Measurements from ENCODE around the gene AGBL4. TPM values are rescaled to one million over a fixed set of nuclear protein-coding genes. Genes with fewer than 3 reads are reported as not detected.
"Not testable (repeated sequence)": the region's sequence is repeated elsewhere in the genome, so short reads cannot be mapped to it uniquely, and the experiment has no call there.

AGBL4 gene
- polyA plus RNA-seq, 1 donor (not counting 4 experiments of a cell fraction or from before 2014, with no cell fraction given): not detected

- TF ChIP-seq EZH2 (IDR thresholded peaks at IDR 0.05; ENCODE audit: low read length): no peak
- no peak for TF ChIP-seq CTCF (optimal IDR thresholded peaks at IDR 0.05 in 1 of 3, IDR thresholded peaks at IDR 0.05 in 1 of 3, conservative IDR thresholded peaks at IDR 0.05 in 1 of 3; ENCODE audit: extremely low read depth in 1 of 3, insufficient read depth in 2 of 3, low read length in 3 of 3)
- FAIRE-seq: no peak
- Histone ChIP-seq H3K79me2 (ENCODE audit: control insufficient read depth, insufficient read depth, low read length) (no peaks in the 10 kb centered on the region), H3K27ac (ENCODE audit: control insufficient read depth, insufficient read depth, low read length) (no peak overlapping the region), H3K36me3 (ENCODE audit: control insufficient read depth in 2 of 2, extremely low read depth in 1 of 2, insufficient read depth in 2 of 2, low read length in 2 of 2) (no peaks in the 10 kb centered on the region), H3K4me2 (ENCODE audit: control insufficient read depth, extremely low read depth, insufficient read depth, low read depth, low read length) (no peak overlapping the region), H3K9me1 (ENCODE audit: control insufficient read depth, extremely low read depth, insufficient read depth, low read length) (no peaks in the 10 kb centered on the region), H3K4me1 (ENCODE audit: control insufficient read depth, extremely low read depth, insufficient read depth, low read length) (no peaks in the 10 kb centered on the region), H3K9ac (ENCODE audit: control insufficient read depth, extremely low read depth, insufficient read depth, low read length) (no peak overlapping the region), H3K4me3 (ENCODE audit: control insufficient read depth in 2 of 3, extremely low read depth in 1 of 3, insufficient read depth in 2 of 3, low read depth in 1 of 3, low read length in 3 of 3) (no peak overlapping the region), H3K27me3 (ENCODE audit: control insufficient read depth, extremely low read depth, insufficient read depth, low read length) (no peaks in the 10 kb centered on the region), H2AFZ (ENCODE audit: control insufficient read depth, low read length) (no peak overlapping the region), H4K20me1 (ENCODE audit: control insufficient read depth, extremely low read depth, insufficient read depth, low read length) (no peaks in the 10 kb centered on the region), H3K9me3 (ENCODE audit: control insufficient read depth, low read depth, low read length) (no peaks in the 10 kb centered on the region)
- no peak for DNase-seq (ENCODE audit: low read depth, low spot score)
- dilution Hi-C loops (cut with MboI; ENCODE audit: extremely low pct_ligation_motif_present, low sequenced_read_pairs): no loop called here
These were observed 699.7 kb downstream of the AGBL4 start for GRCh38 chr1:49323925-49324540.

- dilution Hi-C loops (cut with MboI; ENCODE audit: extremely low pct_ligation_motif_present, low sequenced_read_pairs); H3K4me1 ChIP-seq (ENCODE audit: control insufficient read depth, extremely low read depth, insufficient read depth, low read length); H3K4me2 ChIP-seq (ENCODE audit: control insufficient read depth, extremely low read depth, insufficient read depth, low read depth, low read length); H3K9ac ChIP-seq (ENCODE audit: control insufficient read depth, extremely low read depth, insufficient read depth, low read length); FAIRE-seq; H3K9me1 ChIP-seq (ENCODE audit: control insufficient read depth, extremely low read depth, insufficient read depth, low read length); H2AFZ ChIP-seq (ENCODE audit: control insufficient read depth, low read length); H3K79me2 ChIP-seq (ENCODE audit: control insufficient read depth, insufficient read depth, low read length); H3K9me3 ChIP-seq (ENCODE audit: control insufficient read depth, low read depth, low read length); H3K36me3 ChIP-seq (ENCODE audit: control insufficient read depth in 2 of 2, extremely low read depth in 1 of 2, insufficient read depth in 2 of 2, low read length in 2 of 2); H3K27ac ChIP-seq (ENCODE audit: control insufficient read depth, insufficient read depth, low read length); DNase-seq (ENCODE audit: low read depth, low spot score); H3K27me3 ChIP-seq (ENCODE audit: control insufficient read depth, extremely low read depth, insufficient read depth, low read length); H3K4me3 ChIP-seq (ENCODE audit: control insufficient read depth in 2 of 3, extremely low read depth in 1 of 3, insufficient read depth in 2 of 3, low read depth in 1 of 3, low read length in 3 of 3); H4K20me1 ChIP-seq (ENCODE audit: control insufficient read depth, extremely low read depth, insufficient read depth, low read length): not testable (repeated sequence)
These were observed 703.3 kb downstream of the AGBL4 start for GRCh38 chr1:49320493-49320892.

GRCh38 chr1:49319426-49319963, 704.3 kb downstream of the AGBL4 start:
- H4K20me1 ChIP-seq (ENCODE audit: control insufficient read depth, extremely low read depth, insufficient read depth, low read length): no peaks in the 10 kb centered on the region
- dilution Hi-C loops (cut with MboI; ENCODE audit: extremely low pct_ligation_motif_present, low sequenced_read_pairs): no loop called here
- no peak for DNase-seq (ENCODE audit: low read depth, low spot score)
- no peak overlapping the region for H3K4me2 ChIP-seq (ENCODE audit: control insufficient read depth, extremely low read depth, insufficient read depth, low read depth, low read length)
- H3K4me3 ChIP-seq (ENCODE audit: control insufficient read depth in 2 of 3, extremely low read depth in 1 of 3, insufficient read depth in 2 of 3, low read depth in 1 of 3, low read length in 3 of 3): no peak overlapping the region
- H3K79me2 ChIP-seq (ENCODE audit: control insufficient read depth, insufficient read depth, low read length): no peaks in the 10 kb centered on the region
- no peaks in the 10 kb centered on the region for H3K4me1 ChIP-seq (ENCODE audit: control insufficient read depth, extremely low read depth, insufficient read depth, low read length)
- no peaks in the 10 kb centered on the region for H3K9me3 ChIP-seq (ENCODE audit: control insufficient read depth, low read depth, low read length)
- H3K36me3 ChIP-seq (ENCODE audit: control insufficient read depth in 2 of 2, extremely low read depth in 1 of 2, insufficient read depth in 2 of 2, low read length in 2 of 2): no peaks in the 10 kb centered on the region
- TF ChIP-seq CTCF (optimal IDR thresholded peaks at IDR 0.05 in 1 of 3, IDR thresholded peaks at IDR 0.05 in 1 of 3, conservative IDR thresholded peaks at IDR 0.05 in 1 of 3; ENCODE audit: extremely low read depth in 1 of 3, insufficient read depth in 2 of 3, low read length in 3 of 3) (no peak), EZH2 (IDR thresholded peaks at IDR 0.05; ENCODE audit: low read length) (no peak)
- no peaks in the 10 kb centered on the region for H3K27me3 ChIP-seq (ENCODE audit: control insufficient read depth, extremely low read depth, insufficient read depth, low read length)
- FAIRE-seq: no peak
- H3K9ac ChIP-seq (ENCODE audit: control insufficient read depth, extremely low read depth, insufficient read depth, low read length): no peak overlapping the region
- no peaks in the 10 kb centered on the region for H3K9me1 ChIP-seq (ENCODE audit: control insufficient read depth, extremely low read depth, insufficient read depth, low read length)
- no peak overlapping the region for H3K27ac ChIP-seq (ENCODE audit: control insufficient read depth, insufficient read depth, low read length)
- H2AFZ ChIP-seq (ENCODE audit: control insufficient read depth, low read length): no peak overlapping the region

Measured in keratinocyte (primary cell).